WTC11 (cell line): ENCODE measurements around the gene NTRK1.

ENCODE experiments used
- ZNF416 ChIP-seq: fragments of 250-450 bp; sonication (Bioruptor Pico); IDR thresholded peaks from 2 replicates; pipeline ENCODE4 v1.9.0; 2021; ENCODE audit warnings: mild to moderate bottlenecking, inconsistent platforms
- ZSCAN18 ChIP-seq: fragments of 250-450 bp; sonication (Bioruptor Pico); IDR thresholded peaks from 2 replicates; pipeline ENCODE4 v2.1.2; 2022; ENCODE audit warnings: mild to moderate bottlenecking, moderate library complexity

DNA sequence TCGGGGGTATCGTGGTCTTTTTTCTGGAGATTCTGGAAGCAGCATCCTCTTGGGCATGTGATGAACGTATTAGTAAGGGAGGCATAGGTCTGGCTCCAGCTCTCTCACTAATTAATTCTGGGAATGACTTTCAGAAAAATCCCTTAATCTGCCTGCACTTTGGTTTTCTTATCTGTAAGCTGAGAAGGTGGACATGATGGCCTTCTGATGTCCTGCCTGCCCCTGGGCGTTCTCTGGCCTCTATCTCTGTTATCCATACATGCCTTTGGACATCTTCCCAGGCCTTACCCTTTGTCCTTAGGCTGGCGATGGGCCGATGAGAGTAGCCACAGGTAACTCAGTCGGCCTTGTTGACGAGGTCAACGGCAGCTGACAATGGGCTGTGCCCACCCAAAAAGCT lies 8.8 kb downstream of the NTRK1 start:
- TF ChIP-seq ZSCAN18 (CRISPR knock-in tag) (no peak), ZNF416 (CRISPR knock-in tag) (no peak)
